Esophagus squamous epithelium (tissue), 5 donors: ENCODE results near the gene WDR37. TPM values are rescaled to one million over a fixed set of nuclear protein-coding genes. Genes with fewer than 3 reads are reported as not detected.
"Not testable (repeated sequence)": the region's sequence is repeated elsewhere in the genome, so short reads cannot be mapped to it uniquely, and the experiment has no call there.

ENCODE experiments used
- DNase-seq: peaks from one replicate; lab custom pipeline; 2025; lab: John Stamatoyannopoulos, UW
- H3K27ac ChIP-seq, 4 donors: fragments of 200-600 bp; sonication (generic); one replicate each; pipeline ENCODE4 v1.5.1; 2016 to 2019; ENCODE audit warnings: mild to moderate bottlenecking in 1 of 4
- H3K27me3 ChIP-seq, 4 donors: fragments of 200-600 bp; sonication (generic); 1 replicate in 3 of 4; 2 replicates in 1 of 4; pipeline versions ENCODE4 v1.5.1 to v1.6.0; 2017 to 2021; ENCODE audit warnings: antibody characterized with exemption in 1 of 4
- H3K36me3 ChIP-seq, 3 donors: fragments of 200-600 bp; sonication (generic); one replicate each; pipeline ENCODE4 v1.5.1; 2016 to 2019
- H3K4me1 ChIP-seq, 3 donors: fragments of 200-600 bp; sonication (generic); one replicate each; pipeline ENCODE4 v1.5.1; 2017 to 2019
- H3K4me3 ChIP-seq, 4 donors: fragments of 200-600 bp; sonication (generic); 1 replicate in 3 of 4; 2 replicates in 1 of 4; pipeline ENCODE4 v1.5.1; 2016 to 2019; ENCODE audit warnings: mild to moderate bottlenecking in 2 of 4, moderate library complexity in 1 of 4
- H3K9me3 ChIP-seq, 3 donors: fragments of 200-600 bp; sonication (generic); one replicate each; pipeline ENCODE4 v1.5.1; 2016 to 2019
- CTCF ChIP-seq, 6 experiments: fragments of 450-650 bp in 4 of 6; fragments of 200-600 bp in 2 of 6; sonication (generic) in 2 of 6; IDR thresholded peaks; one replicate each; pipeline ENCODE4 v1.5.1; 2016 to 2019; ENCODE audit warnings: antibody characterized with exemption in 6 of 6, mild to moderate bottlenecking in 4 of 6, moderate library complexity in 4 of 6
- POLR2A ChIP-seq, 4 donors: fragments of 450-650 bp; IDR thresholded peaks; one replicate each; pipeline ENCODE4 v1.6.1; 2017; ENCODE audit warnings: antibody characterized with exemption in 4 of 4, mild to moderate bottlenecking in 4 of 4, moderate library complexity in 3 of 4
- WGBS, 2 donors: methylation state at CpG; one replicate each; pipeline ENCODE4 v1.1.5; 2018; 5-methylcytosine and 5-hydroxymethylcytosine counted together
- intact Hi-C: fragments of 100-400 bp; cut with DNase I; formaldehyde crosslinking; loops from one replicate; pipeline ENCODE4 v1.15.0; 2022
- total RNA-seq, 4 donors: library from RNA; depleted of rRNA; stranded (reverse); fragments of >200 nt; gene quantifications; one replicate each; pipeline ENCODE4 v1.1.0, GENCODE V29; 2016
- donor health status: DM: yes; HTN: yes; CAD: no.

Gene WDR37
- total RNA-seq, 4 donors from 2014 or later, result 7.5 to 17.2 (median 11.3) TPM

DNA sequence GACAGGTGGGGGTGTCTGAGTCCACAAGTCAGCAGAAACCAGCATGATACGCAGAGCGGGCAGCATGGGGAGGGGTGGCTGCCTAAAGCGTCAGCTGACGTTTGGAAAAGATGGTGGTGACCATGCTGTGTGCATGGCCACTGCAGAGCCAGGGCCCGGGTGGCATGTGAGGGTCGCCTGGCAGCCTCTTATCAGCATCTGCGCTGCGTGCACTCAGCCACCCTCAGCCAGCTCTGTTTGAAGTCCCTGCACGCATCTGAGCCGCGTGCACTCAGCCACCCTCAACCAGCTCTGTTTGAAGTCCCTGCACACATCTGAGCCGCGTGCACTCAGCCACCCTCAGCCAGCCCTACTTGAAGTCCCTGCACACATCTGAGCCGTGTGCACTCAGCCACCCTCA is 61.5 kb downstream of the WDR37 start:
- H3K27ac ChIP-seq, result no peak overlapping the region
- no peaks in the 10 kb centered on the region for H3K4me1 ChIP-seq
- no peaks in the 10 kb centered on the region for H3K27me3 ChIP-seq
- no peak for DNase-seq
- H3K9me3 ChIP-seq, result no peaks in the 10 kb centered on the region
- intact Hi-C loops, result no loop called here
- 71 to 83% methylated on average over 7 to 11 of the region's 14 CpGs for WGBS, 2 donors
- no peak overlapping the region for H3K4me3 ChIP-seq
- peaks cover 4 to 98% (median 41%) of the 10 kb centered on the region in 3 donors for H3K36me3 ChIP-seq
- TF ChIP-seq POLR2A (IDR thresholded peaks at IDR 0.05), result no peak
- TF ChIP-seq CTCF (IDR thresholded peaks at IDR 0.05), result no peak

GRCh38 chr10:1118318-1118717 is 62.1 kb downstream of the WDR37 start:
- H3K27ac ChIP-seq, H3K9me3 ChIP-seq, H3K4me3 ChIP-seq, H3K4me1 ChIP-seq, H3K27me3 ChIP-seq, DNase-seq, intact Hi-C loops: not testable (repeated sequence)
- H3K36me3 ChIP-seq, result peaks cover 4 to 98% (median 37%) of the 10 kb centered on the region in 3 donors
- WGBS, 2 donors, result 92 to 95% methylated on average over 4 to 5 of the region's 6 CpGs

DNA sequence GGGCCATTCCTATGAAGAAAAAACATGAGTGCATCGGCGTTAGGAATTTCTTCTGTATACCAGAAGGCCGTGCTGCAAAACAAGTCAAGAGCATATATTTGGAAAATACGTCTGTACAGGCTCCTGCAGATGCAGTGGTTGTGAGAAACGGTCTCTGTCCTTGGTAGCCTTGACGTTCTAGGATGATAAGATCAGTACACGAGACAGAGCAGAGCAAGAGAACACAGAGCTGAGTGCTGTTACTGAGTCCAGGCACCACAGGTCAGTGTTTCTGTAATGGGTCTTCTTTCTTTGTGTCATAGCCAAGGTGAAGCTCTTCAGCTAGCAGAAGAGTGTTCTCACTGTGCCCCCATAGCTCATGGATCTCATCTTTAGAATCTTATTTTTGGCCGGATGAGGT is 62.8 kb downstream of the WDR37 start:
- intact Hi-C loops, result no loop called here
- no peak for DNase-seq
- Histone ChIP-seq H3K4me1 (no peaks in the 10 kb centered on the region), H3K27me3 (no peaks in the 10 kb centered on the region), H3K36me3 (peaks cover 6 to 98% (median 37%) of the 10 kb centered on the region in 3 donors), H3K4me3 (no peak overlapping the region), H3K9me3 (no peaks in the 10 kb centered on the region), H3K27ac (no peak overlapping the region)
- no peak for TF ChIP-seq POLR2A (IDR thresholded peaks at IDR 0.05)
- TF ChIP-seq CTCF (IDR thresholded peaks at IDR 0.05), result no peak
- WGBS, 2 donors, result 88 to 94% methylated on average over 8 of the region's 8 CpGs

DNA sequence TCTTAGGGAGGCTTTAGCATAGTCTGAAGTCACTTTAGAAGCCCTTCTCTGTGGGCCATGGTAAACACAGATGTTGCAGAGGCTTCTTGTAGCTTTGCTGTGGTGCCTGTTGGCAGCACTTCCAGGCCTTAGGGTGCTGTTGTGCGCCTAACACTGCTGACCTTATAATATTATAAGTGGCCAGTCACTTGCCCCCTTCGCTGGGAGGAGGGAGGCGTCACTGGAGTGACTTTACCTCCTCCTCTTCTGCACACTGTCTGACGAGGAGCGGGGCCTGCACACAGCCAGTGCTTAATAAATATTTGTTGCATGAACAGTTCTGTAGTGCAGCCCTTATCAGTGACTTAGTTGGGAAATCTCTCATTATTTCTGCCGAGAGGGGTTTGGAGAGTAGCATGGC is 63.3 kb downstream of the WDR37 start:
- WGBS, 2 donors, result 89 to 94% methylated on average over 4 to 6 of the region's 6 CpGs
- no peak for DNase-seq
- Histone ChIP-seq H3K27me3 (no peaks in the 10 kb centered on the region), H3K27ac (no peak overlapping the region), H3K9me3 (no peaks in the 10 kb centered on the region), H3K4me3 (no peak overlapping the region), H3K36me3 (peaks cover 8 to 98% (median 40%) of the 10 kb centered on the region in 3 donors), H3K4me1 (no peaks in the 10 kb centered on the region)
- no peak for TF ChIP-seq CTCF (IDR thresholded peaks at IDR 0.05)
- TF ChIP-seq POLR2A (IDR thresholded peaks at IDR 0.05), result no peak
- intact Hi-C loops, result no loop called here

DNA sequence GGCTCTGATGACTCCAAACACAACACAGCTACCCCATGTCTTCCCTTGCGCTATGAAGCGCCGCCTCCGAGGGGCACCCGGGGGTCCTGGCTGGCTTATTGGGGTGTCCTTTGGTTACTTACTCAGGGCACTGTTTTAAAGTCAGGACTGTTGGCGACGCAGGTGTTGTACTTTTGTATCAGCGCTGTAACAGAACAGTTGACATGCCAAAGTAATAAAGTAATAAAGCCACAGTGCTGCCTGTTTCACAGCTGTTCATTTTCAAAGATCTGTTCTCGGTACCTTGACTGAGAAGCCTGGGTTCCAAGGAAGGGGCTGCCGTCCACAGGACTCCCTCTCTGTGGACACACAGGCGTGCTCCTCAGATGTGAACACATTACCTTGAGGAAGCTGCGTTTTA is 64.1 kb downstream of the WDR37 start:
- Histone ChIP-seq H3K36me3 (peaks cover 8 to 98% (median 45%) of the 10 kb centered on the region in 3 donors), H3K27me3 (no peaks in the 10 kb centered on the region), H3K9me3 (no peaks in the 10 kb centered on the region), H3K4me1 (no peaks in the 10 kb centered on the region), H3K4me3 (no peak overlapping the region), H3K27ac (no peak overlapping the region)
- intact Hi-C loops, result no loop called here
- no peak for TF ChIP-seq POLR2A (IDR thresholded peaks at IDR 0.05)
- no peak for TF ChIP-seq CTCF (IDR thresholded peaks at IDR 0.05)
- whole genome bisulfite sequencing, 2 donors, result 83 to 92% methylated on average over 12 of the region's 12 CpGs
- DNase-seq, result no peak

DNA sequence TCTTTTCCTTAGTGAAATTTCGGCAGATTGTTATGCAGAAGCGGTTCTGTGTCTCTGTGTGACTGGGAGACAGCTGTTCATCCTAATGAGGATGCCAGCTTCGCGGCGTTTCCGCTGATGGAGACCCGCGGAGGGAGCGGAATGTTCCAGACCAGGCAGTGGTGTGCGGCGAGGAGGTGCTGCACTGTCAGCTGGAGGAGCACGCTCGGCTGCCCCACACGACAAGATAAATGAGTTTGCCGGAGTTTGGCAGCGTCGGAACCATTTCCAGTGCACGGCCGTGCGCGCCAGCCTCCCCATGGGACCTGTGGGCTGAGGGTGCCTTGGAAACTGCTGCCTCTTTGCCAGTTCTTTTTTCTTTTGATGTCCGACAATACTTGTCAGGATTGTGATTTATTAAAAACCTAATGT is 64.6 kb downstream of the WDR37 start:
- H3K27me3 ChIP-seq, result no peaks in the 10 kb centered on the region
- whole genome bisulfite sequencing, 2 donors, result 84 to 88% methylated on average over 22 of the region's 22 CpGs
- no peak overlapping the region for H3K27ac ChIP-seq
- no peak overlapping the region for H3K4me3 ChIP-seq
- intact Hi-C loops, result no loop called here
- TF ChIP-seq POLR2A (IDR thresholded peaks at IDR 0.05), result no peak
- TF ChIP-seq CTCF (IDR thresholded peaks at IDR 0.05), result no peak
- DNase-seq, result no peak
- H3K4me1 ChIP-seq, result no peaks in the 10 kb centered on the region
- H3K9me3 ChIP-seq, result no peaks in the 10 kb centered on the region
- peaks cover 8 to 98% (median 47%) of the 10 kb centered on the region in 3 donors for H3K36me3 ChIP-seq
